ENCODE data around the gene TNPO3.
A peak's percentile ranks its signal among the peaks of the same experiment; 100 is the strongest.

Gene TNPO3

GRCh38 chr7:129054438-129055293, at the start of gene TNPO3:
TSS of gene TNPO3 (minus strand) at chr7:129055111. CDS start at chr7:129054770, 341 bp downstream.
- H3K4me3 ChIP-seq (ENCODE audit: low read depth, low read length) = peak within 1 kb of the TSS; percentile 72
- no peak for TF ChIP-seq CTCF (IDR thresholded peaks at IDR 0.05; ENCODE audit: insufficient read depth, low read depth, low read length, missing control alignments)

GRCh38 chr7:129103561-129104324, 48.8 kb upstream of the TNPO3 start:
- DNase-seq (ENCODE audit: low read depth) = no peak
- H3K4me3 ChIP-seq (ENCODE audit: low read depth, low read length) = no peak overlapping the region
- TF ChIP-seq CTCF (IDR thresholded peaks at IDR 0.05; ENCODE audit: insufficient read depth, low read depth, low read length, missing control alignments) = no peak

More at GRCh38 chr7:129054438-129055293, at the start of gene TNPO3:
- DNase-seq (ENCODE audit: low read depth) = peak; percentile 95

- H3K4me3 ChIP-seq (ENCODE audit: low read depth, low read length) = no peak overlapping the region
- TF ChIP-seq CTCF (IDR thresholded peaks at IDR 0.05; ENCODE audit: insufficient read depth, low read depth, low read length, missing control alignments) = no peak
- DNase-seq (ENCODE audit: low read depth) = no peak
These were observed 46.8 kb upstream of the TNPO3 start for GRCh38 chr7:129101746-129102145.

- DNase-seq (ENCODE audit: low read depth) = no peak
- no peak overlapping the region for H3K4me3 ChIP-seq (ENCODE audit: low read depth, low read length)
- no peak for TF ChIP-seq CTCF (IDR thresholded peaks at IDR 0.05; ENCODE audit: insufficient read depth, low read depth, low read length, missing control alignments)
These were observed 45.9 kb upstream of the TNPO3 start for GRCh38 chr7:129100827-129101166.

- H3K4me3 ChIP-seq (ENCODE audit: low read depth, low read length) = no peak overlapping the region
- no peak for DNase-seq (ENCODE audit: low read depth)
- TF ChIP-seq CTCF (IDR thresholded peaks at IDR 0.05; ENCODE audit: insufficient read depth, low read depth, low read length, missing control alignments) = no peak
These were observed 43.6 kb upstream of the TNPO3 start for GRCh38 chr7:129098409-129099084.

- no peak overlapping the region for H3K4me3 ChIP-seq (ENCODE audit: low read depth, low read length)
- peak; percentile 91 for DNase-seq (ENCODE audit: low read depth)
- no peak for TF ChIP-seq CTCF (IDR thresholded peaks at IDR 0.05; ENCODE audit: insufficient read depth, low read depth, low read length, missing control alignments)
These were observed 40.3 kb upstream of the TNPO3 start for GRCh38 chr7:129095258-129095657.
